ENCODE data around the gene NINJ1.
A peak's percentile ranks its signal among the peaks of the same experiment; 100 is the strongest.
"Not testable (repeated sequence)": the region's sequence is repeated elsewhere in the genome, so short reads cannot be mapped to it uniquely, and the experiment has no call there.

NINJ1 gene

DNA sequence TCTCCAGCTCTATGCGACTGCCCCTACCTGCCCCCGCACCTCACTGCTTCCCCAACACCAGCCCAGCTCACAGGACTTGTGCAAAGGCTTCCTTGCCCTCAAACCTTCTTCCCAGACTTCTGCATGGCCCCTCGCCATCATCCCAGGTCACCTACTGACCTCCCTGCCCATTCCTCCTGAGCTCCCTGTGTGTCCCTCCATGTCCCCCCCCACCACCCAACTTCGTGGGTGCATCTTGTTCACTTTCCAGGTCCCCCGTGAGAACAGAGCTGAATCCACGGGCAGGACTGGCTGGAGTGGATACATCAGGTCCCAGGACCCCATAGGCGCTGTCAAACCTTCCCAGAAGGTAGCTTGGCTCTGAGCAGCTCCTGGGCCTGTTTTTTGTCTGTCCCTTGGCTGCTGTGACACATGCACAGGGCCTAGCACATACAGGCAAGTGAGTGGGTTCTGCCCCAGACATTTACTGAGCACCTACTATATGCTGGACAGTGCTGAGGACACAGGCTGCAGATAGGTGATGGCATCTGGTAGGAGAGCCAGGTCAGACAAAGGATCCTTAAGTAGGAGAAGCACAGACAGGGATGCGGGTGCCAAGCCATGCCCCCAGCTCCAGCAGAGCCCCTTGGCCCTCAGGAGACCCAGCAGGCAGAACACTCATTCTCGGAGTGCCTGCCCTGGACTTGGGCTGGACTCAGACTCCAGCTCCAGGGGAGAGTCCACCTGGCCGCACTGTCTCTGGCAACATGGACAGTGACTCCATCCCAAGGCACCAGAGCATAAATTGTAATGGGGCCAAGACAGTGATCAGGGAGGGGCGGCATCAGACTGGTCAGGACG, 15.0 kb downstream of the NINJ1 start:
- no peak for DNase-seq

DNA sequence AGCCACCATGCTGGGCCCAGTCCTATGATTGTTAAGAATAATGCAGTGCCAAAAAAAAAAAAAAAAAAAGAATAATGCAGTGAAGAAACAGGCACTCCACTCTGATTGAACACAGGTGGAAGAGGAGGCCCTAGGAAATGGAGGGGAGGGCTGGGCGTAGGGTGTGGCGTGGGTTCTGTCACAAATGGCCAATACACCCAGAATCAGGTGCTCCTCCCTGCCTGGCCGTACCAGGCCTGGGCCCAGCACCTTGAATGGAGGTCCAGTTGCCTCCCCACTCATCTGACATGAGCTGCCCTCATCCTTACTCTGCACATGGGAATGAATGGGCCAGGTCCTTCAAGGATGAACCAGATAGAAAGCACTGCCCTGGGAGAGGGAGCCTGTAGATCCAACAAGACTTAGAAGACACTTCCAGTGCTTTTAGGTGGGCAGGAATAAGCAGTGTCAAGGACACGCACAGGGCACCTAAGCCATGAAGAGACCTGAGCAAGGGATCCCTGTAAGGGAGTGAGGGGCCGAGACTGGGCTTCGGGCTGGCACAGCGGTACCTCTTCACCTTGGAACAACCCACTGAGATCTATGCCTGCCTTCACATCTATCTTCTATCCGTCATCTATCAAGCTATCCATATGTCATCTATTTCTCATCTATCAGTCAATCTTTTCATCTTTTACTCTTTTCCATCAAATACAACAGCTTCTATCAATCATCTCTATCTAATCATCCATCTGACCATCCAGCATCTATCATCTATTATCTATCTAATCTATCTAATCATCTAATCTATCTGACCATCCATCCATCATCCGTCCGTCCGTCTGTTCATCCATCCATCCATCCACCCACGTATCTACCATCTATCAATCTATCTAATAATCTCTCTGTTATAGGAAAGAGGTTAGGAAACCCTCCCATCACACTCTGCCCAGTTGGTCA, 15.9 kb downstream of the NINJ1 start:
- no peak for DNase-seq

DNA sequence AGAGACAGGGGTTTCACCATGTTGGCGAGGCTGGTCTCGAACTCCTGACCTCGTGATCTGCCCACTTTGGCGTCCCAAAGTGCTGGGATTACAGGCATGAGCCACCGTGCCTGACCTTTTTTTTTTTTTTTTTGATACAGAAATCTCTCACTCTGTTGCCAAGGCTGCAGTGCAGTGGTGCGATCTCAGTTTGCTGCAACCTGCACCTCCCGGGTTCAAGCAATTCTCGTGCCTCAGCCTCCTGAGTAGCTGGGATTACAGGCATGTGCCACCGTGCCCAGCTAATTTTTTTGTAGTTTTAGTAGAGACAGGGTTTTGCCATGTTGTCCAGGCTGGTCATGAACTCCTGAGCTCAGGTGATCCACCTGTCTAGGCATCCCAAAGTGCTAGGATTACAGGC, 16.5 kb downstream of the NINJ1 start:
- not testable (repeated sequence) for DNase-seq

GRCh38 chr9:93116072-93116961, 17.7 kb downstream of the NINJ1 start:
- DNase-seq = no peak

GRCh38 chr9:93115486-93116071, 18.5 kb downstream of the NINJ1 start:
- DNase-seq = no peak

GRCh38 chr9:93114984-93115335, 19.1 kb downstream of the NINJ1 start:
- no peak for DNase-seq

- DNase-seq = no peak
These were observed 19.7 kb downstream of the NINJ1 start for GRCh38 chr9:93114169-93114983.

DNA sequence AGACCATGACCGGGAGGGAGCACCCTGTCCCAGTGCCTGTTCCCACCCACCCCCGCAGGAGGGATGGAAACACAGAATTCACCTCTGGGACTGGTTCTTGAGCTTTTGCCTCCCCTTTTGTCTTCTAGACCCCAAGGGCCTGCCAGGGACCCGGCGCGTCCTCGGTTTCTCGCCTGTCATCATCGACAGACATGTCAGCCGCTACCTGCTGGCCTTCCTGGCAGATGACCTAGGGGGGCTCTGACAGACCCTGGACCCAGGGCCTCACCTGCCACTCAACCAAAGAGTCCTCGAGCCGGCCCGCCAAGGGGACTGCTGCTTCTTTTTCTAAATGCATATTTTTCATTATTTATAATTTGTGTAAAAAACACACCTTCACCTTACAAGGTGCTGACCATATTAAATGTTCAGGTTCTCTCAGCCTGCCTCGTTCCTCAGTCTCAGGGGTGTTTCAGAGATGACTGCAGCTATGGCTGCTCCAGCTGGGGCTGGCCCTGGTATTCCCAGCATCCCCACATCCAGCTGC, 21.1 kb downstream of the NINJ1 start:
- no peak for DNase-seq

DNA sequence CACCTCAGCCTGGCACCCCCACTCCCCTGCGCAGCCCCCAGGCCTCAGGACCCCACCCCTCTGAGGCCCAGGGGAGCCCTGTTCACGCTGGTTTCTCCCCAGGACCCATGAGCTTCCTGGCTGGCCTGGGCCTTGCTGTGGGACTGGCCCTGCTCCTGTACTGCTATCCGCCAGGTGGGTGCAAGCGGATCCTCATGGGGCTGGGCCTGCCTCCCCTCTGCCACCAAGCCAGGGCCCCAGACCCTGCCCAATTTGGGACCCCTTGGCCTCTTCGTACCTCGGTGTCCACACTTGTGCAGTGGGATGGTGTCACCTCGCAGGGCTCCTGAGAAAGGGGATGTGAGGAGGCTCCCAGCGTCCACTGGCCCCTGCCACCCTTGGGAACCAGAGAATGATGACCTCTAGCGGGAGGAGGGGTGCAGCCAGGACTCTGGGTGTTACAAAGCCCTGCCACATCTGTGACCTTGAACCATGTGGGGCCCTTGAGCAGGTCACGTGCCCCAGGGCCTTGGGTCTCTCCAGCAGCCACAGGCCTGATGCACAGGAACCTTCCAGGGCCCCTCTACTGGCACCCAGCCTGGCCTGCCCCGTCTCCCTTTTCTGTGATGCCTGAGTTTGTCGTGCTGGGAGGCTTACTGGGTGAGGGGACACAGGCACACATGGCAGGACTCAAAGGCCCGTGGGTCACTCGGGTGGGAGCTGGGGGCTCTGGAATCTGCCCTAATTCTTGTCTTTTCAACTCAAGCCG, 21.8 kb downstream of the NINJ1 start:
- DNase-seq = no peak

- DNase-seq = no peak
These were observed 22.5 kb downstream of the NINJ1 start for GRCh38 chr9:93111371-93112115.

DNA sequence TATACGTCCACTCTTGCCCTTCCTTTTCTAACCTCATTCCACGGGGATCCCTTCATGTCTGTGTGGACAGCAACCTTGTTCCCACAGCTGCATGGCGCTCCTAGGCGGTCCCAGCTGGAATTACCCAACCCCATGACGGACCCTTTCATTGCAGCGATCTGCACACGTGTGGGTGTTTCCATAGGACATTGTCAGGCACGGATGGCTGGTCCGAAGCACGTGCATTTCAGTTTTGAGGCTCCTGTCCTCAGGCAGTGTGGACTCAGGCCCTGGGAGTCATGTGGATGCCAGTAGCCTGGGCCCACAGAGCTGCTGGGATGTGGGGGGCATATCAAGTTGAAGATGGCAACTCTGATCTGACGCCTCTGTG, 23.1 kb downstream of the NINJ1 start:
- DNase-seq = no peak

GRCh38 chr9:93110311-93110855, 23.7 kb downstream of the NINJ1 start:
- DNase-seq = no peak

DNA sequence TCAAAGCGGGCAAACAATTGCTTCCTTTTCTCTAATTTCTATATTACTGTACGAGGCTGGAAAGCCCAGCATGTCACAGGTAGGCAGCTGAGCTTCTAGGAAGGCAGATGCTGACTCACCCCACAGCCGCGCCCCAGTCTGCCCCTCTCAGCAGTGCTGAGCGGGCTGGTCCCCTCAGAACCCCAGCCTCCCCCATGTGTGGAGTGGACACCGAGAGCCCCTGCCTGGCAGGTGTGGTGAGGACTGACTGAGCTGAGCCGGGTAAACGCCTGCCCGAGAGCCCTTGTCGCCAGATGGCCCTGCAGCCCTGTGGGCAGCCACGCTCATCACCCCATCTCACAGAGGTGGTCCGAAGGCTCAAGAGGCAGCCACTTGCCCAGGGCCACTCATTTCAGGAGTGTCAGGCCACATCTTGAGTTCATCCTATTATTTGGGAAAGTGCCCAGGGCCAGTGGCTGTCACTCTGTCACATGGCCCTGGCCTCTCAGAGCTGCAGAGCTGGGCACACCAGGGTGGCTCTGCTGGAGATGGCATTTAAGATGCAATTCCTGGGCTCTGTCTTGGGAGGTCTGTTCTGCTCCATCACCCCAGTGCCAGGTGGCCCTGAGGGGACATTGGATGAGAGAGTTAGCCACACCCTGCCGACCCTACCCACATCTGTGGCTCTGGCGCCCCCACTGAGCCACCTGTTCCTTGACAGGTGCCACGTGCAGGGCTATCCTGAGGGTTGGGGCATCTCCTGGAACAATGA, 25.6 kb downstream of the NINJ1 start:
- no peak for DNase-seq

DNA sequence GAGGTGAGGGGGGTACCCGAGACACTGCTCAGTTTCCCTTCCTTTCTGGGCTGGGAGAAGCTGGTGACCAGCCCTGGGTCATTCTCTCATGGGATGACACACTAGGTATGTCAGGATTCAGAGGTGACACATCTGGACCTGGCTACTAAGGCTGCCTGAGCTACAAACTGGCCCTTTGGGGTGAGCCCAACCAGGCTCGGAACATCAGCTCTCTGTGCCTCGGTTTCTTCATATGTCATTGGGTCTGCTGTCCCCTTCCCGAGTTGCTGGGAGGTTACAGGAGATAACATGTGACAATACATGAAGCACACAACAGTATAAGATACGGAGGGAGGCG, 26.3 kb downstream of the NINJ1 start:
- DNase-seq = no peak

DNA sequence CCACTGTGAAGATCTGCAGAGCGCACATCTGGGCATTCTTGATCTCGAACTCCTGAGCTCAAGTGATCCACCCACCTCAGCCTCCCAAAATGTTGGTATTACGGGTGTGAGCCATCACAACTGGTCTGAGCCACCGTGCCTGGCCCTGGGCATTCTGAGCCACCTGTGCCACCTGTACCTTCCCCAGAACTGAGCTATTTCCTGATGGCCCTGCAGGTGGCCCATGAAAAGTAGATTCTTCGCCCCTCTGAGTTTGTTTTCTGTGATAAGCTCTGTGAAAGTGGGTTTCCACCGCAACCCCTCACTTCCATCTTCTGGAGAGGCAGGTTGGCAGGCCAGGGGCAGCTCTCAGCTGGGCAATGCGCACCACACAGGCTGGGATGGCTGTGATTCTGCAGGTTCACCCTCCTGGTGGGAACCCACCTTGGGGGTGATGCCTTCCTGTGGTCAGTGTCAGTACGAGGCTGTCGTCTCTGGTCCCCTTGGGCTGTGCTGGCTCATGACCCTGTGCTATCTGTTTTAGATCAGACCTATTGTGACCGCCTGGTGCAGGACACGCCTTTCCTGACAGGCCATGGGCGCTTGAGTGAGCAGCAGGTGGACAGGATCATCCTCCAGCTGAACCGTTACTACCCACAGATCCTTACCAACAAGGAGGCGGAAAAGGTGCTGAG, 26.8 kb downstream of the NINJ1 start:
- no peak for DNase-seq

GRCh38 chr9:93105620-93106019, 28.4 kb downstream of the NINJ1 start:
- DNase-seq = peak; percentile 25

DNA sequence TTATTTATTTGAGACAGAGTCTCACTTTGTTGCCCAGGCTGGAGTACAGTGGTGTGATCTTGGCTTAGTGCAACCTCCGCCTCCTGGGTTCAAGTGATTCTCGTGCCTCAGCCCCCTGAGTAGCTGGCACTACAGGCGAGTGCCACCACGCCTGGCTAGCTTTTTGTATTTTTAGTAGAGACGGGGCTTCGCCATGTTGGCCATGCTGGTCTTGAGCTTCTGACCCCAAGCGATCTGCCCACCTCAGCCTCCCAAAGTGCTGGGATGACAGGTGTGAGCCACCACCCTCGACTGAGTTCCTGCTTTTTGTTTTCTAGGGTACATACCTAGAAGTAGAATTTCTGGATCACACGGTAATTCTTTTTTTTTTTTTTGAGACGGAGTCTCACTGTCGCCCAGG, 33.0 kb downstream of the NINJ1 start:
- not testable (repeated sequence) for DNase-seq

DNA sequence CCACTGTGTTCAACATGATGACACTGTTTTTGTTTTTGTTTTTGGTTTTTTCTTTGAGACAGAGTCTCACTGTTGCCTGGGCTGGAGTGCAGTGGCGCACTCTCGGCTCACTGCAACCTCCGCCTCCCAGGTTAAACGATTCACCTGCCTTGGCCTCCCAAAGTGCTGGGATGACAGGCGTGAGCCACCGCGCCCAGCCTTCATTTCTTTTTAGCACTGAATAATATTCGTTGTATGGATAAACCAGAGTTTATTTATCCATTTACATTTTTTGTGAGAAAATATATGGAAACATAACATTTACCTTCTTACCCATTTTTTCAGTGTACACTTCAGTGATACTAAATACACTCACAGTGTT, 33.8 kb downstream of the NINJ1 start:
- no peak for DNase-seq

All from central memory CD4-positive, alpha-beta T cell (primary cell).